Ecto neural progenitor cell (in vitro differentiated cells): ENCODE results near the gene GRAP2.
"Not testable (repeated sequence)": the region's sequence is repeated elsewhere in the genome, so short reads cannot be mapped to it uniquely, and the experiment has no call there.

ENCODE experiments used
- DNase-seq: peaks from one replicate; pipeline ENCODE4 v3.0.0-alpha.2; 2018; ENCODE audit warnings: low spot score

GRAP2 gene

GRCh38 chr22:39967103-39967829, 66.4 kb downstream of the GRAP2 start:
- no peak for DNase-seq

- peak; percentile 71 for DNase-seq
These were observed 67.4 kb downstream of the GRAP2 start for GRCh38 chr22:39967996-39968972.

- no peak for DNase-seq
These were observed 69.9 kb downstream of the GRAP2 start for GRCh38 chr22:39970742-39971141.

- no peak for DNase-seq
These were observed 71.8 kb downstream of the GRAP2 start for GRCh38 chr22:39972641-39973040.

- no peak for DNase-seq
These were observed 72.8 kb downstream of the GRAP2 start for GRCh38 chr22:39973656-39974055.

- no peak for DNase-seq
These were observed 73.2 kb downstream of the GRAP2 start for GRCh38 chr22:39974065-39974464.

- DNase-seq: no peak
These were observed 78.2 kb downstream of the GRAP2 start for GRCh38 chr22:39979048-39979447.

GRCh38 chr22:39979458-39979857, 78.6 kb downstream of the GRAP2 start:
- no peak for DNase-seq

- DNase-seq: no peak
These were observed 79.7 kb downstream of the GRAP2 start for GRCh38 chr22:39980596-39980995.

- no peak for DNase-seq
These were observed 82.5 kb downstream of the GRAP2 start for GRCh38 chr22:39983346-39983745.

GRCh38 chr22:39984006-39984405, 83.1 kb downstream of the GRAP2 start:
- DNase-seq: no peak

GRCh38 chr22:39984746-39985145, 83.9 kb downstream of the GRAP2 start:
- no peak for DNase-seq

GRCh38 chr22:39985383-39986035, 84.6 kb downstream of the GRAP2 start:
- DNase-seq: no peak

GRCh38 chr22:39988386-39989114, 87.7 kb downstream of the GRAP2 start:
- no peak for DNase-seq

- no peak for DNase-seq
These were observed 88.7 kb downstream of the GRAP2 start for GRCh38 chr22:39989633-39990032.

GRCh38 chr22:39990686-39991085, 89.8 kb downstream of the GRAP2 start:
- DNase-seq: no peak

GRCh38 chr22:39991159-39991860, 90.4 kb downstream of the GRAP2 start:
- DNase-seq: no peak

GRCh38 chr22:39992088-39992826, 91.4 kb downstream of the GRAP2 start:
- no peak for DNase-seq

GRCh38 chr22:39992894-39993293, 92.0 kb downstream of the GRAP2 start:
- DNase-seq: not testable (repeated sequence)

GRCh38 chr22:39994041-39994565, 93.2 kb downstream of the GRAP2 start:
- no peak for DNase-seq
